AG09309 (cell line): ENCODE data around the gene DDX27.
A peak's percentile ranks its signal among the peaks of the same experiment; 100 is the strongest.

Experiments
- DNase-seq: peaks from one replicate; pipeline ENCODE4 v3.0.0-alpha.2; 2010; ENCODE audit warnings: low read depth
- H3K4me3 ChIP-seq: 2 replicates; pipeline ENCODE4 v1.5.1; 2011; ENCODE audit warnings: mild to moderate bottlenecking, low read depth, low read length, moderate library complexity; ENCODE audit not compliant: control insufficient read depth
- CTCF ChIP-seq: IDR thresholded peaks from 2 replicates; pipeline ENCODE4 v1.5.1; 2011; ENCODE audit warnings: mild to moderate bottlenecking, low read depth, low read length, inconsistent platforms; ENCODE audit not compliant: insufficient read depth, control insufficient read depth; ENCODE audit errors: missing control alignments

DDX27 gene, protein sequence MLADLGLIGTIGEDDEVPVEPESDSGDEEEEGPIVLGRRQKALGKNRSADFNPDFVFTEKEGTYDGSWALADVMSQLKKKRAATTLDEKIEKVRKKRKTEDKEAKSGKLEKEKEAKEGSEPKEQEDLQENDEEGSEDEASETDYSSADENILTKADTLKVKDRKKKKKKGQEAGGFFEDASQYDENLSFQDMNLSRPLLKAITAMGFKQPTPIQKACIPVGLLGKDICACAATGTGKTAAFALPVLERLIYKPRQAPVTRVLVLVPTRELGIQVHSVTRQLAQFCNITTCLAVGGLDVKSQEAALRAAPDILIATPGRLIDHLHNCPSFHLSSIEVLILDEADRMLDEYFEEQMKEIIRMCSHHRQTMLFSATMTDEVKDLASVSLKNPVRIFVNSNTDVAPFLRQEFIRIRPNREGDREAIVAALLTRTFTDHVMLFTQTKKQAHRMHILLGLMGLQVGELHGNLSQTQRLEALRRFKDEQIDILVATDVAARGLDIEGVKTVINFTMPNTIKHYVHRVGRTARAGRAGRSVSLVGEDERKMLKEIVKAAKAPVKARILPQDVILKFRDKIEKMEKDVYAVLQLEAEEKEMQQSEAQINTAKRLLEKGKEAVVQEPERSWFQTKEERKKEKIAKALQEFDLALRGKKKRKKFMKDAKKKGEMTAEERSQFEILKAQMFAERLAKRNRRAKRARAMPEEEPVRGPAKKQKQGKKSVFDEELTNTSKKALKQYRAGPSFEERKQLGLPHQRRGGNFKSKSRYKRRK

GRCh38 chr20:49219091-49219923 lies at the start of gene DDX27:
Gene DDX27 (plus strand): TSS chr20:49219416. CDS start chr20:49219449, 33 bp downstream.
- DNase-seq, result peak; percentile 93
- peak within 1 kb of the TSS; percentile 82 for H3K4me3 ChIP-seq
- TF ChIP-seq CTCF, result no peak

- no peak for DNase-seq
- no peak for TF ChIP-seq CTCF
- no peak overlapping the region for H3K4me3 ChIP-seq
Observed at GRCh38 chr20:49169547-49169946, 49.7 kb upstream of the DDX27 start.

DNA sequence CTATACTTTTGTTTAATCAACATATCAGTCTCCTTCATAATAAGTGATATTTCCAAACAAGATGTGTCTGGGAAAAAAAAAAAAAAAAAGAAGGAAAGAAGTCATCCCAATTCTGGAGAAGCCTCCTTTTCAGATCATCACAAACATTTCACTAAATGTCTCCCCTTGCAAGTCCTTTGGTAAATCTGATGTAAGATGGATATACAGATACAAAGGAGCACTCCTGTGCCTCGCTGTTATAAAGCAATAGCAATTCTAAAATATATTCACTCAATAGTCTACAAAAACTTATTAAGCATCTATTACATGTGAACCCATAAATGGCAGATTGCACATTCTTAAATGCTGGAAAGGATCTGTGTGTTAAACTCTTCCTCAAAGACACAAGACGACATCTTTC lies 48.5 kb upstream of the DDX27 start:
- no peak for TF ChIP-seq CTCF
- H3K4me3 ChIP-seq, result no peak overlapping the region
- DNase-seq, result no peak

DNA sequence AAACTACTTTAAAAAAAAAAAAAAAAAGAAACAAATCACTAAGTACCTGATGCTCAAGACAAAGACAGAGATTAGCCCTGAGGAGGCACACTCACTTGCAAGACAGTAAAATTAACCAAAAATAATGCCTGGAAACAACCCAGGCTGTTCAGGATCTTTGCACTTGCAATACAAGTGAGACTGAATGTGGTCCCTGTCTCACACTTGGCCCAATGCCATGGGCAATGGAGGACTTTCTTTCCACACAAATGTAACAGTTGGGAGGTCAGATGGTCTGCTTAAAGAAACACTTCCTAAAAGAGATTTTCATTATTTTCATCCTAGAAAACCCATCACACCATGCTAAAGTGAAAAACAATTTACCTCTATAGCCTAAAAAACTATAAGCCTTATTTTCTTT lies 47.3 kb upstream of the DDX27 start:
- H3K4me3 ChIP-seq, result no peak overlapping the region
- no peak for DNase-seq
- TF ChIP-seq CTCF, result no peak

- DNase-seq, result no peak
- no peak overlapping the region for H3K4me3 ChIP-seq
- TF ChIP-seq CTCF, result no peak
Observed at GRCh38 chr20:49172413-49172812, 46.8 kb upstream of the DDX27 start.

- no peak for TF ChIP-seq CTCF
- no peak overlapping the region for H3K4me3 ChIP-seq
Observed at GRCh38 chr20:49174183-49174582, 45.0 kb upstream of the DDX27 start.

More at GRCh38 chr20:49174183-49174582, 45.0 kb upstream of the DDX27 start:
- no peak for DNase-seq
